ENCODE data around the gene HORMAD1.

Gene HORMAD1

GRCh38 chr1:150696995-150697927, 23.4 kb downstream of the HORMAD1 start, which contains the start of gene GOLPH3L (continued):
- TF ChIP-seq GLI4 (tag by site-specific recombination; IDR thresholded peaks at IDR 0.05) (no peak), ZBTB20 (tag by site-specific recombination; IDR thresholded peaks at IDR 0.05) (peak; percentile 42; the same call in 1 of the 2 replicates), ZNF280D (tag by site-specific recombination; IDR thresholded peaks at IDR 0.05) (no peak), ZNF830 (tag by site-specific recombination; IDR thresholded peaks at IDR 0.05; ENCODE audit: low read depth) (no peak), ELK4 (IDR thresholded peaks at IDR 0.05; ENCODE audit: borderline replicate concordance, low read depth, low read length) (no peak), PRDM1 (tag by site-specific recombination; IDR thresholded peaks at IDR 0.05) (no peak), ZNF18 (tag by site-specific recombination; IDR thresholded peaks at IDR 0.05) (no peak), ZNF521 (tag by site-specific recombination; IDR thresholded peaks at IDR 0.05) (no peak), ZNF394 (tag by site-specific recombination; IDR thresholded peaks at IDR 0.05; ENCODE audit: borderline replicate concordance) (no peak), ZNF785 (tag by site-specific recombination; IDR thresholded peaks at IDR 0.05) (no peak), ZNF518A (tag by site-specific recombination; conservative IDR thresholded peaks at IDR 0.05; ENCODE audit: low read depth) (0 out of 2 replicates have a peak, but pooled peaks have one; percentile 19), ZNF184 (tag by site-specific recombination; IDR thresholded peaks at IDR 0.05) (0 out of 2 replicates have a peak, but pooled peaks have one; percentile 41), ZNF248 (tag by site-specific recombination; IDR thresholded peaks at IDR 0.05) (no peak), WT1 (tag by site-specific recombination; IDR thresholded peaks at IDR 0.05) (no peak; the same call in 1 of the 2 replicates), ZNF138 (tag by site-specific recombination; IDR thresholded peaks at IDR 0.05; ENCODE audit: borderline replicate concordance) (no peak), IKZF3 (tag by site-specific recombination; IDR thresholded peaks at IDR 0.05) (peak; percentile 92), REPIN1 (tag by site-specific recombination; IDR thresholded peaks at IDR 0.05; ENCODE audit: low read depth) (no peak), TRIM28 (IDR thresholded peaks at IDR 0.05; ENCODE audit: borderline replicate concordance, low read length) (peak; percentile 27; the same call in 1 of the 2 replicates), KLF1 (tag by site-specific recombination; IDR thresholded peaks at IDR 0.05) (no peak), ZNF660 (tag by site-specific recombination; IDR thresholded peaks at IDR 0.05) (peak; percentile 35; the same call in 1 of the 2 replicates), ZNF548 (tag by site-specific recombination; IDR thresholded peaks at IDR 0.05) (no peak), GLI2 (tag by site-specific recombination; IDR thresholded peaks at IDR 0.05; ENCODE audit: borderline replicate concordance, low read depth) (no peak), HIC1 (tag by site-specific recombination; IDR thresholded peaks at IDR 0.05) (no peak), ZNF202 (tag by site-specific recombination; IDR thresholded peaks at IDR 0.05; ENCODE audit: borderline replicate concordance) (no peak), ZNF114 (tag by site-specific recombination; IDR thresholded peaks at IDR 0.05) (no peak), ZNF132 (tag by site-specific recombination; IDR thresholded peaks at IDR 0.05; ENCODE audit: borderline replicate concordance) (no peak)

Measured in HEK293 (cell line).